Kidney glomerular epithelial cell (primary cell): ENCODE data around the gene YWHAH.
"Not testable (repeated sequence)": the region's sequence is repeated elsewhere in the genome, so short reads cannot be mapped to it uniquely, and the experiment has no call there.

Experiments
- DNase-seq: peaks from one replicate; lab custom pipeline; 2025; lab: John Stamatoyannopoulos, UW

Gene YWHAH

DNA sequence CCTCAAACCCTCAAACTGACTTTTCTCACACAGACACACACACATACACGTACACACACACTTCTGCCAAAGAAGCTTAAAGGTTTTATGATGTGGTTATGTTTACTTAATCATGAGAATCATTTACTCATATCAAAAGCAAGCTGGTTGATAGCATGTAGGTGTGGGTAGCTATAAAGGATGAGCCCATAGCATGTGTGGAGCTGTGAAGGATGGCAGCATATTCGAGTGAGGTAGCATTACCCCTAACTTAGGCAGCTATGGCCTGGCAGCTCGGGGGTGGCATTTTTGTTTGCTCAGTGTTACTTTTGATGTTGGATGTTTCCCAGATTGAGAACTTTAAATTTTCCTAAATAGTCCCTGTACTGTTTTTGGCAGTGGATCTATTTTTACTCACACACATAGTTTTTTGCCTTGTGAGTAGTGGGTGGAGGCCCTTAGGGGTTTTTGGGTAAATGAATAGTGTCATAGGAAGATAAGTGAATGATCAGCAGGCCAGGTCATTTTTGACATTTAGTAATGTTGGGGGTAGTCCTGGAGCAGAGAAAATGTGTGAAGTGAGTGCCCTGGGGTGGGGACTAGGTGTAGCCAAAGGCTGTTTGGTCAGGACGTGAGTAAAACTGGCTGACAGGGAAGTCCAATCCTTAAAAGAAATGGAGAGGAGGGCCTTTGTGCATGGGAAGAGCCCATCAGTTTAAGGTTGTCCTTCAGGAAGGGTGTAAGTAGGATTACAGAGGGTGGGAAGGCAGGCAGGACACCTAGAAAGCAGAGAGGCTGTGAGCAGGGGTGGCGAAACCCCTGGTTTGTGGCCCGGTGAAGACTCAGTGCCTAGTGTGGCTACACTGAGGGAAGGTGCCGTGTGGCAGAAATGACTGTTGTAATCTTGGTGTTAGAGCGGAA is 7.1 kb downstream of the YWHAH start:
- no peak for DNase-seq

DNA sequence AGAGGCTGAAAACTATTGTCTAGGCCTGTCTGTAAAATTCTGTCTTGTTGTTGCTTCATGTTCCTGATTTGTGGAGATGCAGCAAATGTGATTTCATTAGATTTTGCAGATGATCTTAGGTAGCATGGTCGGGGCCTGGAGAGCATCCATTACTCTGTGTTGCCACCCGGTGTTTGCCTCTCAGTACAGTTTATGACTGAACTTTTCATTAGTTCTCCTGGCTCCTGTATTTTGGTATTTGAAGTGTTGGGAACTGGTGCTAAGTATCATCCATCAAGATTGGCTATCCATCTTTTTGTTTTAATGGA is 7.7 kb downstream of the YWHAH start:
- no peak for DNase-seq

DNA sequence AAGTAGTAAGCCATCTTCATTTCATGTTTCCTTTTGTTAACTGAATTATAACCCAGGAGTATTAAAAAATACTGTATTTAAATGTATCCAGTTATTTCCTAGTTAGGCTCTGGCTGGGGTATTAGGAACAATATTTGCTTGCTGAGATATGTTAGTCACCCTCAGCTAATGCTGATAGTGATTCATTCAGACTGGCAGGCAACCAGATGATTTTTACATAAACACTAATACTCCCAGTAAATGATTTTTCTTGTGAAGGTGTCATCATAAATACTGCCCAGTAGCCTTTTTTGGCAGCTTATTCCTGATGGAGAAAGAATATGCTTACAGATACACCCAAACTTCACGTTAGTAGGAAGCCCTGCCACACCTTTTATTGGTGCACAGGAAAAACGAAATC is 8.1 kb downstream of the YWHAH start:
- DNase-seq: peak; percentile 75

DNA sequence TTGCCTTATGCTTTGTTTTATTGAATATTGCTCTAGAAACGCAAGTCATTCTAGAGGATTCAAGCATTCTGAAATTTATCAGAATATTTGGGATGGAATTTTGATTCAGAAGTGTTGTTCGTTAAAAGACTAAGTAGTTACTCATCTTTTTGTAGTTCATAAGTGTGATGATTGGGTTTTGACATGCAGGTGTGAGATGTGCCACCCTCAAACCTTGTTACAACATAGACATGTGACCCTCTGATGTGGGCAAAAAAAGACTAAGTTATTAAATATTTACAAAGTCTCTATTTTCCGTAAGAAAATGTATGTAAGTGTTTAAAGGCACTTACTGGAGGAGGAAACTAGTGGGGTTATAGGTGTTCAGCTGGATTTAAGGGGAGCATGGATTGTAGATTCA is 8.9 kb downstream of the YWHAH start:
- DNase-seq: no peak

DNA sequence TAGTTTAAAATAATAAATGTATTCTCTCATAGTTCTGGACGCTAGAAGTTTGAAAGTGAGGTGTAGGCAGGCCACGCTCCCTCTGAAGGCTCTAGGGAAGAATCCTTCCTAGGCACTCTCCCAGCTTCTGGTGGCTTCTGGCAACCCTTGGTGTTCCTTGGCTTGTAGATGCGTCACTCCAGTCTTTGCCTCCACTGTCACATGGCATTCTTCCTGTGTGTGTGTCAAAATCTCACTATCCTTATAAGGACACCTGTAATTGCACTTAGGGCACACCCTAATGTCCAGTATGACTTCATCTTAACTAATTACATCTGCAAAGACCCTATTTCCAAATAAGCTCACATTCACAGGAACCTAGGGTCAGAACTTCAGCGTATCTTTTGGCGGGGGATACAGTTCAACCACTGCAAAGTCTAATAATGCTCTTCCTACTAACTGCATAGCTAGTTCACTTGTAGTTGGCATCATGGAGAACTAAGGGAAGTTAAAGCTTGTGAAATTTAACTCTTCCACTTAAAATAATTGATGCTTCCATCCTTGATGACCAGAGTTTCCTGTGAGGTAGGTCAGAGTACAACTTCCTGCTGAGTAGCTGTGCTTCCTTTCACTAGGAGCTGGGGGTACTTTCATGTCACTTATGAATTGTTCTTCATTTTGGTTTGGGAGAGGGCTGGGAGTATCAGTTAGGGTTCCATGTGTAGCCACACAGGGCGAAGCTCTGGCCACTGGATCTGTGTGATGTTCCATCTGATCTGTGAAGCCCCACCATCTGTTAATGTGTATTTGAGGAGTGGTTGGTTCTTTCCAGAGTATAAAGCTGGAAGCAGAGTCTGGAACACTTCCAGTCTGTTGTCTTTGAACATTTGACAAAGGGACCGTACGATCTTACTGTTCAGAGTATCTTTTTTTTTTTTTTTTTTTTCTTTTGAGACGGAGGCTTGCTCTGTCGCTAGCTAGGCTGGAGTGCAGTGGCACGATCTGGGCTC is 10.5 kb downstream of the YWHAH start:
- DNase-seq: no peak

DNA sequence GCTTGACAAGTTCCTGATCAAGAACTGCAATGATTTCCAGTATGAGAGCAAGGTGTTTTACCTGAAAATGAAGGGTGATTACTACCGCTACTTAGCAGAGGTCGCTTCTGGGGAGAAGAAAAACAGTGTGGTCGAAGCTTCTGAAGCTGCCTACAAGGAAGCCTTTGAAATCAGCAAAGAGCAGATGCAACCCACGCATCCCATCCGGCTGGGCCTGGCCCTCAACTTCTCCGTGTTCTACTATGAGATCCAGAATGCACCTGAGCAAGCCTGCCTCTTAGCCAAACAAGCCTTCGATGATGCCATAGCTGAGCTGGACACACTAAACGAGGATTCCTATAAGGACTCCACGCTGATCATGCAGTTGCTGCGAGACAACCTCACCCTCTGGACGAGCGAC is 12.0 kb downstream of the YWHAH start:
- no peak for DNase-seq

DNA sequence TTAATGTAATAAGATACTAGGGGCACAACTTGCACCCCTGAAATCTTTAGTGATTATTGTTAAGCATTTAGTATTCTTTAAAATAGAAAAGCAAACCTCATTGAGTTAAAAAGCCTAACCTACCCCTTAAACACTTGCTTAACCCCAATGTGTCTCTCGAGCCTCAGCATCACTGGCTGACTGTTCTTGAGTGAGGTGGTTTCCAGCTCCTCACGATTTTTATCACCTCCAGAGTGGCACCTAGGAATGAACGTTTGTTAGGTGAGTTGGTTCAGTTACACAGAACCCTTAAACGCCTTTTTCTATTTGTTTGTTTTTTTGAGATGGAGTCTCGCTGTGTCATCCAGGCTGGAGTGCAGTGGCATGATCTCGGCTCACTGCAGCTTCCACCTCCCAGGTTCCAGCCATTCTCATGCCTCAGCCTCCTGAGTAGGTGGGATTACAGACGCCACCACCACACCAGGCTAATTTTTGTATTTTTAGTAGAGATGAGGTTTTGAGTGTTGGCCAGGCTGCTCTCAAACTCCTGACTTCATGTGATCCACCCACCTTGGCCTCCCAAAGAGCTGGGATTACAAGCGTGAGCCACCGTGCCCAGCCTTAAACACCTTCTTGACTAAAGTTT is 13.7 kb downstream of the YWHAH start:
- DNase-seq: no peak

DNA sequence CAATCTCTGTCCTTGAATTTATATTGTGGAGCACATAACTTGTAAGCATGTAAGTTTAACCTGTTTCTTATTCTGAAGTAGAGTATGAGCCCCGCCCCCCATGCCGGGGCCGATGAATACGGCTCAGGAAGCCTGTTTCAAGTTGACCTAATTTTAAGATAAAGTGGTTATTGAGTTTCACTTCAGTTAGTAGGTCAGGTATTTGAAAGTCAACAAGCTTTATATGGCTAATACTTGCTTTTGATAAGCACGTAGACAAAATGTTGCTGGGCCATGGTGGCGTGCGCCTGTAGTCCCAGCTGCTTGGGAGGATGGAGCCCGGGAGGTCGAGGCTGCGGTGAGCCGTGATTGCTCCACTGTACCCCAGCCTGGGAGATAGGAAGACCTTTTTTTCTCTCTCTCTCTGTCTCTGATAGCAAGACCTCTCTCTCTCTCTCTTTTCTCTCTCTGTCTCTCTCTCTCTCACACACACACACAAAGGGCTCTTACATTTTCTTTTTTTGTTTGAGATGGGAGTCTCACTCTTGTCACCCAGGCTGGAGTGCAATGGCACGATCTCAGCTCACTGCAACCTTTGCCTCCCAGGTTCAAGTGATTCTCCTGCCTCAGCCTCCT is 14.4 kb downstream of the YWHAH start:
- no peak for DNase-seq

DNA sequence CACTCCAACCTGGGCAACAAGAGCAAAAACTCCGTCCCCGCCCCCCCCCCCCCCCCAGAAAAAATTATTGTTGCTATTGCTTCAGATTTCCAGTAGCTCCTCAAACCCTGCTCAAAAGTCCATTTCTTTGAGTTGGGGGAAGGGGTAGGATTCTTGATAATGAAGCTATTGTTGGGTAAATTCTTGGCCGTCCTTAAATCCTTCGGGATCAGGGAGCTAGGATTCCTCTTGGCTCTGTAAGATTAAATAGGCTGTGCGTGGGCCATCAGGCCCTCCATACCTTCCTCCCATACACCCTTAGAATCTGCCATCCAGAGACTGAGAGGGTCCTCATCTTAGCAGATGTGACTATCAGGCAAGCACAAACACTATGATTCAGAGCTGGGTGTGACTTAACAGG is 16.4 kb downstream of the YWHAH start:
- DNase-seq: no peak

DNA sequence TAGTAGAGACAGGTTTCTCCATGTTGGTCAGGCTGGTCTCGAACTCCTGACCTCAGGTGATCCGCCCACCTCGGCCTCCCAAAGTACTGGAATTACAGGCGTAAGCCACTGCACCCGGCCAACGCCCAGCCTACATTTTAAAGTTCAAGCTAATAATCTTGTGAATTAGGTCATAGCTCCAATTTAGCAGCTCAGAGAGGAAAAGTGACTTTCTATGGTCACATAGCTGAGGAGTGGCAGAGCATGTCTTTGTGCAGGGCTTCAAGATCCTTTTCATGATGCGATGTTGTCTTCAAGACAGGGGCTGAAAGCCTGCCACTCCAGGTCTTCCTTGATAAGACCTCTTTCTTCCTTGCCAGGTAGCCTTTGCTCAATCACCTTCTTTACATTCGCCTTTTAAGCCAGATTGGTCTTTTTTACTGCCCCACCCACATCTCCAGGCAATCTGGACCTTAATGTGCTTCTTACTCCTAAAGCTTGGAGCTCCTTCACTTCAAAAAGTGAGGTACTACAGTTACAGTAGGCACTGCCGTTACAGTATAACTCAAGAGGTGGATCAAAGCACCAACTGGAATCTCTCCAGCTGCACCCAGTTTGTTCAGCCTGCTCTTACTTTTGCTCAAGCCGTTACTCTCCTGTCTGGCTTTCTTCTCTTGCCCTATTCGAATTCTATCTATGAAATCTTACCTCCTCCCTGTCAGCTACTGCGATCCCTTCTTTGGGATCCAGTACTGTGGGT is 18.2 kb downstream of the YWHAH start:
- DNase-seq: no peak

DNA sequence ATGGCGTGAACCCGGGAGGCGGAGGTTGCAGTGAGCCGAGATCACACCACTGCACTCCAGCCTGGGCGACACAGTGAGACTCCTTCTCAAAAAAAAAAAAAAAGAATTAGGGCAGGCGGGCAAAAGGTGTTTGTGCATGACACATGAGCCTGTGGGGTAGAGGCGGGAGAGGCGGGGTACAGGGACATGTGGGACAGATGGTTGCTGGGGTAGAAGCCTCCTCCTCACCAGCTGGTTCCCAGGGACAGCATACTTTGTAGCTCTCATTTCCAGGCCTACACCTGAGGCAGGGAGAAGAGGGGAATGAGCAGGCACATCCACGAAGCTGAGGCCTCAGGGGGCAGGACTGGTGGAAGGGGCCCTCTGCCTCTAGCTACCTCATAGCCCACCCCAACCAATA is 23.7 kb downstream of the YWHAH start:
- no peak for DNase-seq

DNA sequence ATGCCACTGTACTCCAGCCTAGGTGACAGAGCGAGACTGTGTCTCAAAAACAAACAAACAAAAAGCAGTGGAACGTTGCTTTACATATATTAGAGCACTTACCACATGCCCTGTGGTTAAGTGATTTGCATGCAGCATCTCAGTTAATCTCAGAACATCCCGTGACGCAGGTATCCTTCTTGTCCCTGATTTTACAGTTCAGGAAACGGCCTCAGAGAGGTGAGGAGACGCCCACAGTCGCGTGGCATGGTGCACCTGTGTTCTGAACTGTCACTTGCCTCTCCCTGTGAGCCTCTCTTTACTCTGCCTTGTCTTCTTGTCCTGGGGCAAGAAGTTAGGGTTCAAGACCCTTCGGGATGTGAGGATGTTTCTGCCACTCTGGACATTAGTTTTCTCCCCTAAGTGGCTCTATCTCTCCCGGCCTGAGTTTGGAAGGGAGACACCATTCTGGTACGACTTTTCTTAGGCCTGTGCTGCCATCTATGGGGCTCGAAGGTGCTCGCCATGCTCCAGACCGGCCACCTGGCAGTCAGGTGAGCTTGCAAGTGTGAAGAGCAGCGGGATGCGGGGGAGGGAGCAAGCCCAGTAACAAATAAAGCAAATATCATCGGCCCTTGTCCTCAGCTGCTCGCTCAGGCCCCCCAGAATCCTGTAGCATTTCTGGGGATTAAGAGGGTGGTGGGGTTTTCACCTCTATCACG is 25.6 kb downstream of the YWHAH start:
- DNase-seq: peak; percentile 75

DNA sequence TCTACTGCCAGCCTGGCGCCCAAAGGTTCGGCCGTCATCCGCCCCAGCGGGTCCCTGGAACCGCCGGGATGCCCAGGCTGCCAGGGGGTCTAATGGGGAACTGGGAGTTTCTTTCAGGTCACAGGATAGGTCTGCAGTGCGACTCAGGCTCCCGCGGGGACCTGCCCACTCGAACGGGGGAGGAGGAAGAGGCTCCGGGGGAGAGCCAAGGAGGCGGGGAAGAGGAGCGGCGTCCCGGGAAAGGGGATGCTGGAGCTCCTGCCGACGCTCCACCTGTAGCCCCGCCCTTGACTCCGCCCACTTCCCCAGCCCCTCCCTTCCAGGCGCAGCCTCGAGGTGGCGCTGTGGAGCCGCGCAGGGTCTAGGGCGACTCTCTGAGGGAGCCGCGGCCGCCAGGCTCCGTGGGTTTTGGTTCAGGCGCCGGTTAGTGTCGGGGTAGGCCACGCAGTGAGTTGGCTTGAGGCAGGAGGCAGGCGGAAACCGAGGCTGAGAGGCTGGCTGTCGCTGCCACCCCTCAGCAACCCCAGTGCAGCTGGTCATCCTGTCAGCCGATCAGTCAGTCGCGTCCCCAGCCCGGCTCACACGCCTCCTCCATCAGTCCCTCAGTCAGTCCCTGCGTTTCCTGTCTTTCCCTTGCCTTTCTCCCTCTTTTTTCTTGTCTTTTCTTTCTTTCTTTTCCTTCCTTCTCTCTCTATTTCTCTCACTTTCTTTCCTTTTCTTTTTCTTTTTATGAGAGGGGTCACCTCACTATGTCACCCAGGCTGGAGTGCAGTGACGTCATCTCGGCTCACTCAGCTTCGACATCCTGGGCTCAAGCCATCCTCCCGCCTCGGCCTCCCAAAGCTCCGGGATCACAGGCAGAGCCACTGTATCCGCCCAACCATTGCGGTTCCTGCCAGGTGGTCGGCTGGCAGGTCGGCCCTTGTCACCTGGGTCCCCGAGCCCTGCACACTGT is 26.4 kb downstream of the YWHAH start:
- DNase-seq: peak; percentile 56

DNA sequence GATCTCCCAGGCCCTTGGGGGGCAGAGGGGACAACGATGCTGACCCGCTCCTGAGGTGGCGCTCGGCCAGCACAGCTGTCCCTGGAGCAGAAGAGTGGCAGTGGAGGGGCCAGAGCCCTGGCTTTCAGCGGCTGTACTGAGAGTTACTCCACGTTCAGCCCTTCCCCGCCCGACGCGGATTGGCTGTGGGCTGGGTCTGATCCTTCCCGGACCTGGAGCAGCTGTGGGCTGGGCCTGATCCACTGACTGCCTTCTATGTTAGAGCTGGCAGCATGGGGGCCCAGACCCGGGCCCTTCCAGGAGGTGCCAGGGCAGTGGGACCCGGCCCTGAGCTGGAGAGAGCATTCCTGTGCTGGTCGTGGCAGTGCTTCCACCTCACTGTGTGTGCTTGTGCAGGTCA is 27.8 kb downstream of the YWHAH start:
- DNase-seq: no peak

DNA sequence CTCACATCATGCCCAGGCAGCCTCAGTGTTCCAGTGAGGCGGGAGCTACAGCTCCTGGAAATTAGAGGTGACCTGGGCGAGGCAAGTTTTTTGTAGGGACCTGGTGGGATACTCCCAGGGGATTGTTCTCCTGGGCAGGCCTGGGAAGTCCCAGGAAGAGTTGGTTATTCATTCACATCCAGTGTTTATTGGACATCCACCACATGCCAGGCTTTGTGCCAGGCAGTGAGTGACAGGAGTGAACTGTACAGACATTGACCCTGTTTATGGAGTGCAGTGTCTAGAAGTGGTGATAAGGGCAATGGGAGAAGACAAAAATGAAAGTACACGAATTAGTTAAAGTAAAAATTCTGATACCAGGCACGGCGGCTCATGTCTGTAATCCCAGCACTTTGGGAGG is 29.4 kb downstream of the YWHAH start:
- DNase-seq: peak; percentile 11

DNA sequence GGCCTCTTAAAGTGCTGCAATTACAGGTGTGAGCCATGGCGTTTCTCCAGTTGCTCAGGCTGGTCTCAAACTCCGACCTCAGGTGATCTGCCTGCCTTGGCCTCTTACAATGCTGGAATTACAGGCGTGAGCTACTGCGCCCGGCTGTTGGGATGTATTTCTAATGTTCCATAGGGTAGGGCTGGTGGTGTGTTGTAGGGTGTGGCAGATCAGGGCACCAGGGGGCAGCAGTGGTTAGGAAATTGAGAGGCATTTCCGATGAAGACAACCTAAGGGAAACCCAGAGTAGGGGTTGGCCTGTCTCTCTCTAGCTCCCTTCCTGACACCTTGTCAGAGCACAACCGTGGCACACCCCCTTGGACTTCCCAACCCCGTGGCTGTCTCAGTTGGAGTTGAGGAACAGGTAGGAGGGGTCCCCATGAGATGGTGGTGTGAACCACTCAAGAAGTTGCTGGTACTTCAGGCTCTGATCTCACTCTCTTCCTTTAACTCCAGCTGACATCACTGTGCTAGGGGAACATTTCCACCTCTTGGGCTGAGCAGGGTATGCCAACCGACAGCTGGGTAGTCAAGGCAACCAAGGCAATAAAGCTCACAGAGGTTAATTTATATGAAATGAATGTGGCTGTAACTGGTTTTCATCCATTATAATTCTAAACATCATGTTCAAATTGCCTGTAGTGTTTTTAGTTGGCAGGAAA is 33.0 kb downstream of the YWHAH start:
- DNase-seq: peak; percentile 58

DNA sequence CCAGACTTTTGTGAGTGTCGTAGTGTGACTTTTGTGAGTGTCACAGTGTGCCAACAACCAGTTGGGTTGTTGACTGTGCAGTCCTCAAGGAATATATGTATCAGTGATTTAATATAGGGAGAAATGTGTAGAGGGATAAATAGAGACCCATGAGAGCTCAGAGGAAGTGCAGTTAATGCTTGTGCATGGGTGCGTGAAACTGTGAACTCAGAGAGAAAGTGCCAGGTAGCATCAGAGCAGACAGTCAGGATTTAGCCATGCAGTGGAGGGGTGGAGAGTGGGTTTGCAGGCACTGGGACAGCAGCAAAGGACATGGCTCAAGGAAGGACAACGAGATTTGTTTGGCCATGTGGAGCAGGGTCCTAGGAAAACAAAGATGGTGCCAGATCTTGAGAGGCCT is 33.6 kb downstream of the YWHAH start:
- no peak for DNase-seq

DNA sequence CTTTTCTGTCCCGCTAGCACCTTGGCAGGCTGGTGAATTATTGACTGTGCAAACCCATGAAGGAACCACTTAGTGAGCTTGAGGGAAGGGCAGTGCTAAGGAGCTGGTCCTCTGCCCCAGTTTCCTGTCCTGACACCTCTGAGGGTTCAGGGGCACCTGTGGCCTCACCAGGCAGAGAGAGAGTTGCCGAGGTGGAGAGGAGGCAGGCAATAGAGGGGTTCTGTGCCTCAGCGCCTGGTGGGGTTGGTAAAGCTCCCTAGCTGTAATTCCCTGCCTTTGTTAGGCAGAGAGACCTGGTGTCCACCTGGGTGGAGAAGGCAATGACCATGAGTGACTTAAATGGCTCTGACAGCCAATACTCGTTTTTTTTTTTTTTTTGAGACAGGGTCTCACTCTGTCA is 36.3 kb downstream of the YWHAH start:
- DNase-seq: no peak

DNA sequence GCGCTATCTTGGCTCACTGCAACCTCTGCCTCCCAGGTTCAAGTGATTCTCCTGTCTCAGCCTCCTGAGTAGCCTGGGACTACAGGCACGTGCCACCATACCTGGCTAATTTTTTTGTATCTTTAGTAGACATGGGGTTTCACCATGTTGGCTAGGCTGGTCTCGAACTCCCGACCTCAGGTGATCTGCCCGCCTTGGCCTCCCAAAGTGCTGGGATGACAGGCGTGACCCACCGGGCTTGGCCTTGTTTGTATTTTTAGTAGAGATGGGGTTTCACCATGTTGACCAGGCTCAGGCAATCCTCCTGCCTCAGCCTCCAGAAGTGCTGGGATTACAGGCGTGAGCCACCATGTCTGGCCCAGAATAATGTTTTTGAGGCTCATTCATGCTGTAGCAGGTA is 37.6 kb downstream of the YWHAH start:
- not testable (repeated sequence) for DNase-seq
